Spleen (tissue), 7 donors: Measurements from ENCODE around the gene RXFP1.

Experiments used
- CTCF ChIP-seq, 11 experiments: fragments of 200-600 bp in 7 of 11; fragments of 450-650 bp in 4 of 11; sonication (generic) in 4 of 11; IDR thresholded peaks in 8 of 11; conservative IDR thresholded peaks in 3 of 11; 1 replicate in 7 of 11; 2 replicates in 4 of 11; pipeline versions ENCODE4 v1.4.0 to v1.8.0; 2016 to 2021; ENCODE audit warnings: antibody characterized with exemption in 11 of 11, inconsistent platforms in 4 of 11, mild to moderate bottlenecking in 1 of 11
- POLR2A ChIP-seq, 3 donors: fragments of 450-650 bp; IDR thresholded peaks; one replicate each; pipeline ENCODE4 v1.5.1; 2017; ENCODE audit warnings: antibody characterized with exemption in 3 of 3, mild to moderate bottlenecking in 1 of 3
- POLR2AphosphoS5 ChIP-seq, 3 donors: sonication (generic); formaldehyde crosslinking; IDR thresholded peaks; one replicate each; pipeline ENCODE4 v1.5.1; 2017; ENCODE audit warnings: antibody characterized with exemption in 3 of 3
- donor health status: DM: no; HTN: no; CAD: no; lungs with moderate emphysema.
- donor health status: DM: no; HTN: no; CAD: no.
- donor health status: DM: no; HTN: no; CAD: no.

- TF ChIP-seq CTCF (IDR thresholded peaks at IDR 0.05 in 8 of 11, conservative IDR thresholded peaks at IDR 0.05 in 3 of 11) (no peak), POLR2AphosphoS5 (IDR thresholded peaks at IDR 0.05) (no peak), POLR2A (IDR thresholded peaks at IDR 0.05) (no peak)
Observed at GRCh38 chr4:158636619-158637018, 114.9 kb downstream of the RXFP1 start.
